Testis (tissue), 3 donors: ENCODE measurements around the gene MKI67. TPM values are rescaled to one million over a fixed set of nuclear protein-coding genes. Genes with fewer than 3 reads are reported as not detected.

Experiments
- DNase-seq: peaks from one replicate; pipeline ENCODE4 v3.0.0-alpha.2; 2019
- H3K27ac ChIP-seq, 2 donors: fragments of 200-600 bp; sonication (generic); one replicate each; pipeline ENCODE4 v1.5.1; 2019
- H3K27me3 ChIP-seq: fragments of 200-600 bp; sonication (generic); one replicate; pipeline ENCODE4 v1.5.1; 2019
- H3K36me3 ChIP-seq: fragments of 200-600 bp; sonication (generic); one replicate; pipeline ENCODE4 v1.5.1; 2017; ENCODE audit warnings: low read depth; ENCODE audit errors: missing control alignments
- H3K4me1 ChIP-seq: fragments of 200-600 bp; sonication (generic); one replicate; pipeline ENCODE4 v1.5.1; 2019
- H3K4me3 ChIP-seq, 2 donors: fragments of 200-600 bp; sonication (generic); one replicate each; pipeline ENCODE4 v1.5.1; 2017 to 2019
- H3K9me3 ChIP-seq: fragments of 200-600 bp; sonication (generic); one replicate; pipeline ENCODE4 v1.5.1; 2017
- CTCF ChIP-seq, 3 experiments: fragments of 450-650 bp in 2 of 3; fragments of 200-600 bp in 1 of 3; sonication (generic) in 1 of 3; IDR thresholded peaks; one replicate each; pipeline ENCODE4 v1.5.1; 2016 to 2019; ENCODE audit warnings: antibody characterized with exemption in 3 of 3, mild to moderate bottlenecking in 2 of 3, moderate library complexity in 1 of 3
- POLR2A ChIP-seq: fragments of 450-650 bp; IDR thresholded peaks from one replicate; pipeline ENCODE4 v1.6.1; 2017; ENCODE audit warnings: antibody characterized with exemption, mild to moderate bottlenecking, moderate library complexity
- WGBS, 2 donors: methylation state at CpG; one replicate each; pipeline ENCODE4 v1.1.5; 2018; 5-methylcytosine and 5-hydroxymethylcytosine counted together
- intact Hi-C: fragments of 100-400 bp; cut with DNase I; formaldehyde crosslinking; loops from one replicate; pipeline ENCODE4 v1.15.1; 2023; ENCODE audit warnings: low total_unique reads
- polyA plus RNA-seq: library from polyadenylated mRNA; stranded (reverse); fragments of 350-450 nt; fragmentation: Illumina TruSeq; extraction: RNeasy Lipid Tissue Mini Kit (QIAGEN cat#74804); gene quantifications from one replicate; pipeline ENCODE4 v1.2.3, GENCODE V29; 2014; ENCODE audit warnings: low read depth, low replicate concordance; ENCODE audit not compliant: insufficient read depth
- total RNA-seq, 2 donors: library from RNA; depleted of rRNA; stranded (reverse); fragments of >200 nt; gene quantifications; one replicate each; pipeline ENCODE4 v1.2.3, GENCODE V29; 2016

The MKI67 gene
- total and polyA plus RNA-seq, 3 donors from 2014 or later = 4.0 to 7.2 (median 4.5) TPM

GRCh38 chr10:128087146-128087883 lies 38.9 kb downstream of the MKI67 start:
- H3K27ac ChIP-seq = no peak overlapping the region
- WGBS, 2 donors = 83 to 84% methylated on average over 7 of the region's 7 CpGs
- H3K4me3 ChIP-seq = no peak overlapping the region
- intact Hi-C loops = no loop called here
- H3K9me3 ChIP-seq = no peaks in the 10 kb centered on the region
- no peaks in the 10 kb centered on the region for H3K27me3 ChIP-seq
- DNase-seq = no peak
- H3K4me1 ChIP-seq = no peaks in the 10 kb centered on the region
- TF ChIP-seq CTCF (IDR thresholded peaks at IDR 0.05) = no peak
- no peak for TF ChIP-seq POLR2A
- H3K36me3 ChIP-seq = no peaks in the 10 kb centered on the region

GRCh38 chr10:128086003-128086863 lies 40.0 kb downstream of the MKI67 start:
- Histone ChIP-seq H3K27me3 (no peaks in the 10 kb centered on the region), H3K36me3 (no peaks in the 10 kb centered on the region), H3K27ac (no peak overlapping the region), H3K4me3 (no peak overlapping the region), H3K4me1 (no peaks in the 10 kb centered on the region), H3K9me3 (no peaks in the 10 kb centered on the region)
- no peak for DNase-seq
- TF ChIP-seq CTCF (IDR thresholded peaks at IDR 0.05) (no peak), POLR2A (no peak)
- 81 to 85% methylated on average over 6 to 10 of the region's 10 CpGs for WGBS, 2 donors
- intact Hi-C loops = no loop called here

GRCh38 chr10:128084991-128085390 lies 41.2 kb downstream of the MKI67 start:
- TF ChIP-seq POLR2A = no peak
- TF ChIP-seq CTCF (IDR thresholded peaks at IDR 0.05) = no peak
- DNase-seq = no peak
- Histone ChIP-seq H3K27ac (no peak overlapping the region), H3K4me1 (no peaks in the 10 kb centered on the region), H3K36me3 (no peaks in the 10 kb centered on the region), H3K9me3 (no peaks in the 10 kb centered on the region), H3K4me3 (no peak overlapping the region), H3K27me3 (no peaks in the 10 kb centered on the region)
- intact Hi-C loops = no loop called here
- 89 to 93% methylated on average over 8 of the region's 8 CpGs for WGBS, 2 donors

GRCh38 chr10:128084364-128084763 lies 41.9 kb downstream of the MKI67 start:
- 88 to 93% methylated on average over 10 of the region's 10 CpGs for WGBS, 2 donors
- intact Hi-C loops = no loop called here
- Histone ChIP-seq H3K27me3 (no peaks in the 10 kb centered on the region), H3K9me3 (no peaks in the 10 kb centered on the region), H3K4me3 (no peak overlapping the region), H3K27ac (no peak overlapping the region), H3K36me3 (no peaks in the 10 kb centered on the region), H3K4me1 (no peaks in the 10 kb centered on the region)
- TF ChIP-seq POLR2A (no peak), CTCF (IDR thresholded peaks at IDR 0.05) (no peak)
- DNase-seq = no peak
